Measurements from ENCODE around the gene DLG2.

- TF ChIP-seq, protein P1, sequence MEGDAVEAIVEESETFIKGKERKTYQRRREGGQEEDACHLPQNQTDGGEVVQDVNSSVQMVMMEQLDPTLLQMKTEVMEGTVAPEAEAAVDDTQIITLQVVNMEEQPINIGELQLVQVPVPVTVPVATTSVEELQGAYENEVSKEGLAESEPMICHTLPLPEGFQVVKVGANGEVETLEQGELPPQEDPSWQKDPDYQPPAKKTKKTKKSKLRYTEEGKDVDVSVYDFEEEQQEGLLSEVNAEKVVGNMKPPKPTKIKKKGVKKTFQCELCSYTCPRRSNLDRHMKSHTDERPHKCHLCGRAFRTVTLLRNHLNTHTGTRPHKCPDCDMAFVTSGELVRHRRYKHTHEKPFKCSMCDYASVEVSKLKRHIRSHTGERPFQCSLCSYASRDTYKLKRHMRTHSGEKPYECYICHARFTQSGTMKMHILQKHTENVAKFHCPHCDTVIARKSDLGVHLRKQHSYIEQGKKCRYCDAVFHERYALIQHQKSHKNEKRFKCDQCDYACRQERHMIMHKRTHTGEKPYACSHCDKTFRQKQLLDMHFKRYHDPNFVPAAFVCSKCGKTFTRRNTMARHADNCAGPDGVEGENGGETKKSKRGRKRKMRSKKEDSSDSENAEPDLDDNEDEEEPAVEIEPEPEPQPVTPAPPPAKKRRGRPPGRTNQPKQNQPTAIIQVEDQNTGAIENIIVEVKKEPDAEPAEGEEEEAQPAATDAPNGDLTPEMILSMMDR (IDR thresholded peaks at IDR 0.05), result no peak
- TF ChIP-seq EP300 (IDR thresholded peaks at IDR 0.05), result no peak
These were observed 379.3 kb downstream of the DLG2 start for GRCh38 chr11:85247797-85248196.
